ENCODE data around the gene THOC7.

THOC7 gene

DNA sequence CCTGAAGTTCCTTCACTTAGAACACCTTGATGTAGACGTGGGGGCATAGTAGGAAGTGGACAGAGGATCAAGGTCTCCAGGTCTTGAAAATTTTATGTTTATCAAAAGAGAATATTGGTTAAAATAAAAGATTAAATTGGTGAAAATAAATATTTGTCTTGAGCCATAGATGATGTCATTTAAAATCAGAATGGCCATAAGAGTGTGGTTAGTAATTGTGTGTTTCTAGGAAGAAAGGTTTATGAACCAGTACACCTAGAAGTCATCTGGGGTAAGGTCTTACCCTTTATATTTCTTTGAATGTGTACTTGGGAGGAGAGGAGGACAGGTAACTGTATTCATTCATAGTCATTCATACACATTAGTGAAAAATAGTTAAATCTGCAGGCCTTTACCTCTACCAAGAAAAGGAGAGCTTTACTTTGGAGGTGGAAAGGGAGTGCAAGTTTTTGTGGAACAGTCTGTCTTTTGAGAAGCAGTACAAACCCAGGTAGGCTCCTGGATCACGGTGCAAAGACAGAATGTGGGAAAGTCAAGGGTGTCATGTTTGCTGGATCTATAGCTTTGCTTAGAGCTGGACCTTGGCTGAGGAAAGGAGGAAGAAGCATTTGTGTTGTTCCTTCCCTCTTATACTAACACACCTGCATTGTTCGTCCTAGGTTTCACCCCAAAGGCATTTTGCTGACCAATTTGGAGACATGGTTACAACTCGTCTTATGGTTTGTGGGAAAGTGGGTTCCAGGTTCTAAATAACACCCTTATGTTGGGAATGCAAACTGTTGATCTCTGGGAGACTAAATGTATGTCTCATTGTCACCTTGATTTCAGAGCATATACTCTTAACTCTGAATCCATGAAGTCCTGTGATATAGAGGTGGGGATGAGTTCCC is 42.4 kb upstream of the THOC7 start:
- no peak overlapping the region for H3K27ac ChIP-seq (ENCODE audit: low read depth, low read length)
- H3K4me3 ChIP-seq (ENCODE audit: low read depth in 1 of 2, low read length in 2 of 2): no peak overlapping the region
- peaks cover 1 to 2% of the 10 kb centered on the region in 2 donors for H3K4me1 ChIP-seq (ENCODE audit: control insufficient read depth in 1 of 2, insufficient read depth in 2 of 2, low read length in 2 of 2)
- H3K36me3 ChIP-seq (ENCODE audit: control insufficient read depth in 1 of 2, insufficient read depth in 2 of 2, low read length in 2 of 2): peaks cover 5 to 10% of the 10 kb centered on the region in 2 donors
- H3K9ac ChIP-seq (ENCODE audit: low read depth in 1 of 2, low read length in 2 of 2): no peak overlapping the region
- H3K9me3 ChIP-seq (ENCODE audit: control insufficient read depth in 1 of 2, low read length in 2 of 2): no peaks in the 10 kb centered on the region
- H3K27me3 ChIP-seq (ENCODE audit: control insufficient read depth in 1 of 2, insufficient read depth in 2 of 2, low read length in 2 of 2): no peaks in the 10 kb centered on the region

- no peak overlapping the region for H3K9ac ChIP-seq (ENCODE audit: low read depth in 1 of 2, low read length in 2 of 2)
- no peak overlapping the region for H3K4me3 ChIP-seq (ENCODE audit: low read depth in 1 of 2, low read length in 2 of 2)
- H3K27ac ChIP-seq (ENCODE audit: low read depth, low read length): no peak overlapping the region
- H3K9me3 ChIP-seq (ENCODE audit: control insufficient read depth in 1 of 2, low read length in 2 of 2): no peaks in the 10 kb centered on the region
- H3K27me3 ChIP-seq (ENCODE audit: control insufficient read depth in 1 of 2, insufficient read depth in 2 of 2, low read length in 2 of 2): no peaks in the 10 kb centered on the region
- peaks cover 0 to 3% of the 10 kb centered on the region in 2 donors for H3K4me1 ChIP-seq (ENCODE audit: control insufficient read depth in 1 of 2, insufficient read depth in 2 of 2, low read length in 2 of 2)
- H3K36me3 ChIP-seq (ENCODE audit: control insufficient read depth in 1 of 2, insufficient read depth in 2 of 2, low read length in 2 of 2): peaks cover 5 to 13% of the 10 kb centered on the region in 2 donors
These were observed 36.9 kb upstream of the THOC7 start for GRCh38 chr3:63900459-63900858.

DNA sequence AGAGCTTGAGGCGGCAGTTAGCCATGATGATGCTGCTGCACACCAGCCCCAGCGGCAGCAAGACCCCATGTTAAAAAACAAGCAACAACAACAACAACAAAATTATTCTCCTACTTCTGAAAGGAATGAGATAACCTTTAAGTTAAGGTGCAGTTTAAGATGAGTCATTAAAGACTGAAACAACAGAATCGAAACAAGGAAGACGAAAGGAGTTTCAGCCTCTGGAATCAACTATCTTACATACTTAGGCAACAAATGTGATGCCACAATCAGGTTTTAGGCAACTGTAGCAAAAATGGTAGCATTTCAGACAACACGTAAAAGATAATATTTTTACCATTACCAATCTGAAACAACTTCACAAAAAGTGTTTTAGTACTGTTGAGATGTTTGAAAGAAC is 36.4 kb upstream of the THOC7 start:
- Histone ChIP-seq H3K9me3 (ENCODE audit: control insufficient read depth in 1 of 2, low read length in 2 of 2) (no peaks in the 10 kb centered on the region), H3K9ac (ENCODE audit: low read depth in 1 of 2, low read length in 2 of 2) (no peak overlapping the region), H3K36me3 (ENCODE audit: control insufficient read depth in 1 of 2, insufficient read depth in 2 of 2, low read length in 2 of 2) (peaks cover 5 to 13% of the 10 kb centered on the region in 2 donors), H3K27ac (ENCODE audit: low read depth, low read length) (no peak overlapping the region), H3K4me1 (ENCODE audit: control insufficient read depth in 1 of 2, insufficient read depth in 2 of 2, low read length in 2 of 2) (peaks cover 0 to 3% of the 10 kb centered on the region in 2 donors), H3K4me3 (ENCODE audit: low read depth in 1 of 2, low read length in 2 of 2) (no peak overlapping the region), H3K27me3 (ENCODE audit: control insufficient read depth in 1 of 2, insufficient read depth in 2 of 2, low read length in 2 of 2) (no peaks in the 10 kb centered on the region)

GRCh38 chr3:63896332-63897030 is 32.9 kb upstream of the THOC7 start:
- no peaks in the 10 kb centered on the region for H3K9me3 ChIP-seq (ENCODE audit: control insufficient read depth in 1 of 2, low read length in 2 of 2)
- H3K36me3 ChIP-seq (ENCODE audit: control insufficient read depth in 1 of 2, insufficient read depth in 2 of 2, low read length in 2 of 2): peaks cover 5 to 12% of the 10 kb centered on the region in 2 donors

GRCh38 chr3:63895422-63896189 is 32.0 kb upstream of the THOC7 start:
- Histone ChIP-seq H3K27ac (ENCODE audit: low read depth, low read length) (no peak overlapping the region), H3K36me3 (ENCODE audit: control insufficient read depth in 1 of 2, insufficient read depth in 2 of 2, low read length in 2 of 2) (peaks cover 4 to 7% of the 10 kb centered on the region in 2 donors), H3K9me3 (ENCODE audit: control insufficient read depth in 1 of 2, low read length in 2 of 2) (no peaks in the 10 kb centered on the region), H3K9ac (ENCODE audit: low read depth in 1 of 2, low read length in 2 of 2) (no peak overlapping the region), H3K27me3 (ENCODE audit: control insufficient read depth in 1 of 2, insufficient read depth in 2 of 2, low read length in 2 of 2) (no peaks in the 10 kb centered on the region), H3K4me3 (ENCODE audit: low read depth in 1 of 2, low read length in 2 of 2) (no peak overlapping the region), H3K4me1 (ENCODE audit: control insufficient read depth in 1 of 2, insufficient read depth in 2 of 2, low read length in 2 of 2) (peaks cover 0 to 3% of the 10 kb centered on the region in 2 donors)

More at GRCh38 chr3:63896332-63897030, 32.9 kb upstream of the THOC7 start:
- Histone ChIP-seq H3K27me3 (ENCODE audit: control insufficient read depth in 1 of 2, insufficient read depth in 2 of 2, low read length in 2 of 2) (no peaks in the 10 kb centered on the region), H3K4me1 (ENCODE audit: control insufficient read depth in 1 of 2, insufficient read depth in 2 of 2, low read length in 2 of 2) (peaks cover 0 to 3% of the 10 kb centered on the region in 2 donors), H3K27ac (ENCODE audit: low read depth, low read length) (no peak overlapping the region), H3K9ac (ENCODE audit: low read depth in 1 of 2, low read length in 2 of 2) (no peak overlapping the region), H3K4me3 (ENCODE audit: low read depth in 1 of 2, low read length in 2 of 2) (no peak overlapping the region)

GRCh38 chr3:63892773-63893352 is 29.3 kb upstream of the THOC7 start:
- H3K9ac ChIP-seq (ENCODE audit: low read depth in 1 of 2, low read length in 2 of 2): no peak overlapping the region
- no peaks in the 10 kb centered on the region for H3K36me3 ChIP-seq (ENCODE audit: control insufficient read depth in 1 of 2, insufficient read depth in 2 of 2, low read length in 2 of 2)
- H3K4me3 ChIP-seq (ENCODE audit: low read depth in 1 of 2, low read length in 2 of 2): no peak overlapping the region
- H3K9me3 ChIP-seq (ENCODE audit: control insufficient read depth in 1 of 2, low read length in 2 of 2): no peaks in the 10 kb centered on the region
- peaks cover 0 to 3% of the 10 kb centered on the region in 2 donors for H3K4me1 ChIP-seq (ENCODE audit: control insufficient read depth in 1 of 2, insufficient read depth in 2 of 2, low read length in 2 of 2)
- no peak overlapping the region for H3K27ac ChIP-seq (ENCODE audit: low read depth, low read length)
- H3K27me3 ChIP-seq (ENCODE audit: control insufficient read depth in 1 of 2, insufficient read depth in 2 of 2, low read length in 2 of 2): no peaks in the 10 kb centered on the region

- no peaks in the 10 kb centered on the region for H3K36me3 ChIP-seq (ENCODE audit: control insufficient read depth in 1 of 2, insufficient read depth in 2 of 2, low read length in 2 of 2)
- peaks cover 0 to 3% of the 10 kb centered on the region in 2 donors for H3K4me1 ChIP-seq (ENCODE audit: control insufficient read depth in 1 of 2, insufficient read depth in 2 of 2, low read length in 2 of 2)
- no peak overlapping the region for H3K4me3 ChIP-seq (ENCODE audit: low read depth in 1 of 2, low read length in 2 of 2)
- H3K9ac ChIP-seq (ENCODE audit: low read depth in 1 of 2, low read length in 2 of 2): no peak overlapping the region
- H3K9me3 ChIP-seq (ENCODE audit: control insufficient read depth in 1 of 2, low read length in 2 of 2): no peaks in the 10 kb centered on the region
- H3K27me3 ChIP-seq (ENCODE audit: control insufficient read depth in 1 of 2, insufficient read depth in 2 of 2, low read length in 2 of 2): no peaks in the 10 kb centered on the region
- H3K27ac ChIP-seq (ENCODE audit: low read depth, low read length): no peak overlapping the region
These were observed 27.9 kb upstream of the THOC7 start for GRCh38 chr3:63891518-63891917.

- H3K4me3 ChIP-seq (ENCODE audit: low read depth in 1 of 2, low read length in 2 of 2): no peak overlapping the region
- no peak overlapping the region for H3K9ac ChIP-seq (ENCODE audit: low read depth in 1 of 2, low read length in 2 of 2)
- H3K27ac ChIP-seq (ENCODE audit: low read depth, low read length): no peak overlapping the region
- no peaks in the 10 kb centered on the region for H3K36me3 ChIP-seq (ENCODE audit: control insufficient read depth in 1 of 2, insufficient read depth in 2 of 2, low read length in 2 of 2)
- H3K4me1 ChIP-seq (ENCODE audit: control insufficient read depth in 1 of 2, insufficient read depth in 2 of 2, low read length in 2 of 2): no peaks in the 10 kb centered on the region
- no peaks in the 10 kb centered on the region for H3K27me3 ChIP-seq (ENCODE audit: control insufficient read depth in 1 of 2, insufficient read depth in 2 of 2, low read length in 2 of 2)
- H3K9me3 ChIP-seq (ENCODE audit: control insufficient read depth in 1 of 2, low read length in 2 of 2): no peaks in the 10 kb centered on the region
These were observed 23.3 kb upstream of the THOC7 start for GRCh38 chr3:63886858-63887257.

- Histone ChIP-seq H3K4me3 (ENCODE audit: low read depth in 1 of 2, low read length in 2 of 2) (no peak overlapping the region), H3K27ac (ENCODE audit: low read depth, low read length) (no peak overlapping the region), H3K4me1 (ENCODE audit: control insufficient read depth in 1 of 2, insufficient read depth in 2 of 2, low read length in 2 of 2) (no peaks in the 10 kb centered on the region), H3K9ac (ENCODE audit: low read depth in 1 of 2, low read length in 2 of 2) (no peak overlapping the region), H3K27me3 (ENCODE audit: control insufficient read depth in 1 of 2, insufficient read depth in 2 of 2, low read length in 2 of 2) (no peaks in the 10 kb centered on the region), H3K9me3 (ENCODE audit: control insufficient read depth in 1 of 2, low read length in 2 of 2) (no peaks in the 10 kb centered on the region), H3K36me3 (ENCODE audit: control insufficient read depth in 1 of 2, insufficient read depth in 2 of 2, low read length in 2 of 2) (no peaks in the 10 kb centered on the region)
These were observed 17.0 kb upstream of the THOC7 start for GRCh38 chr3:63880653-63881052.

Measured in duodenal mucosa (tissue), 2 donors.